ENCODE results near the gene RABGAP1L.
"Not testable (repeated sequence)": the region's sequence is repeated elsewhere in the genome, so short reads cannot be mapped to it uniquely, and the experiment has no call there.

RABGAP1L gene

GRCh38 chr1:174786760-174787159, 627.4 kb downstream of the RABGAP1L start:
- DNase-seq, result no peak

- no peak for DNase-seq
These were observed 629.7 kb downstream of the RABGAP1L start for GRCh38 chr1:174788981-174789380.

- no peak for DNase-seq
These were observed 630.1 kb downstream of the RABGAP1L start for GRCh38 chr1:174789399-174789798.

GRCh38 chr1:174791863-174792262, 632.5 kb downstream of the RABGAP1L start:
- no peak for DNase-seq

- no peak for DNase-seq
These were observed 635.5 kb downstream of the RABGAP1L start for GRCh38 chr1:174794861-174795260.

- no peak for DNase-seq
These were observed 636.5 kb downstream of the RABGAP1L start for GRCh38 chr1:174795806-174796205.

- DNase-seq, result no peak
These were observed 638.1 kb downstream of the RABGAP1L start for GRCh38 chr1:174797398-174797797.

- no peak for DNase-seq
These were observed 639.8 kb downstream of the RABGAP1L start for GRCh38 chr1:174799136-174799479.

GRCh38 chr1:174800216-174800851, 641.0 kb downstream of the RABGAP1L start:
- DNase-seq, result no peak

- no peak for DNase-seq
These were observed 641.6 kb downstream of the RABGAP1L start for GRCh38 chr1:174800876-174801275.

- no peak for DNase-seq
These were observed 650.5 kb downstream of the RABGAP1L start for GRCh38 chr1:174809755-174810280.

GRCh38 chr1:174812016-174812415, 652.7 kb downstream of the RABGAP1L start:
- no peak for DNase-seq

- no peak for DNase-seq
These were observed 653.3 kb downstream of the RABGAP1L start for GRCh38 chr1:174812656-174813055.

- DNase-seq, result no peak
These were observed 655.7 kb downstream of the RABGAP1L start for GRCh38 chr1:174815036-174815435.

- DNase-seq, result no peak
These were observed 656.2 kb downstream of the RABGAP1L start for GRCh38 chr1:174815474-174815908.

- DNase-seq, result not testable (repeated sequence)
These were observed 657.3 kb downstream of the RABGAP1L start for GRCh38 chr1:174816621-174817020.

- DNase-seq, result no peak
These were observed 658.8 kb downstream of the RABGAP1L start for GRCh38 chr1:174818014-174818616.

GRCh38 chr1:174818951-174819350, 659.6 kb downstream of the RABGAP1L start:
- no peak for DNase-seq

- DNase-seq, result no peak
These were observed 660.3 kb downstream of the RABGAP1L start for GRCh38 chr1:174819596-174819995.

GRCh38 chr1:174825127-174825526, 665.8 kb downstream of the RABGAP1L start:
- no peak for DNase-seq

GRCh38 chr1:174825806-174826205, 666.5 kb downstream of the RABGAP1L start:
- no peak for DNase-seq

- no peak for DNase-seq
These were observed 668.9 kb downstream of the RABGAP1L start for GRCh38 chr1:174828264-174828663.

- DNase-seq, result no peak
These were observed 670.7 kb downstream of the RABGAP1L start for GRCh38 chr1:174829990-174830389.

- DNase-seq, result no peak
These were observed 677.2 kb downstream of the RABGAP1L start for GRCh38 chr1:174836543-174836942.

GRCh38 chr1:174837386-174837785, 678.1 kb downstream of the RABGAP1L start:
- DNase-seq, result no peak
